Tibial artery (tissue), 4 donors: ENCODE results near the gene TIMP1.

Experiments
- DNase-seq, 2 donors: peaks; one replicate each; pipeline ENCODE4 v3.0.0-alpha.2; 2019
- H3K27ac ChIP-seq, 2 donors: fragments of 200-600 bp; sonication (generic) in 1 of 2; 1 replicate in 1 of 2; 2 replicates in 1 of 2; pipeline ENCODE4 v1.5.1; 2018 to 2019; ENCODE audit warnings: mild to moderate bottlenecking in 1 of 2
- H3K27me3 ChIP-seq, 2 donors: fragments of 200-600 bp; sonication (generic) in 1 of 2; one replicate each; pipeline versions ENCODE4 v1.5.1 to v1.6.0; 2016 to 2019
- H3K36me3 ChIP-seq, 3 donors: fragments of 200-600 bp; sonication (generic) in 2 of 3; one replicate each; pipeline ENCODE4 v1.5.1; 2016 to 2019; ENCODE audit warnings: mild to moderate bottlenecking in 2 of 3
- H3K4me1 ChIP-seq, 4 donors: fragments of 200-600 bp; sonication (generic) in 2 of 4; 1 replicate in 3 of 4; 2 replicates in 1 of 4; pipeline ENCODE4 v1.5.1; 2016 to 2019
- H3K4me3 ChIP-seq, 2 donors: fragments of 200-600 bp; sonication (generic) in 1 of 2; 1 replicate in 1 of 2; 2 replicates in 1 of 2; pipeline ENCODE4 v1.5.1; 2018 to 2019; ENCODE audit warnings: mild to moderate bottlenecking in 2 of 2
- H3K9me3 ChIP-seq, 3 donors: fragments of 200-600 bp; sonication (generic) in 1 of 3; one replicate each; pipeline ENCODE4 v1.5.1; 2016 to 2019
- intact Hi-C: fragments of 100-400 bp; cut with DNase I; formaldehyde crosslinking; loops from one replicate; pipeline ENCODE4 v1.15.0; 2023; ENCODE audit warnings: low total_unique reads
- TF ChIP-seq, protein P1 (sequence below), 2 experiments: fragments of 200-600 bp in 1 of 2; fragments of 450-650 bp in 1 of 2; IDR thresholded peaks; one replicate each; pipeline ENCODE4 v1.5.1; 2017 to 2019; ENCODE audit warnings: antibody characterized with exemption in 2 of 2, mild to moderate bottlenecking in 1 of 2, moderate library complexity in 1 of 2

The TIMP1 gene

DNA sequence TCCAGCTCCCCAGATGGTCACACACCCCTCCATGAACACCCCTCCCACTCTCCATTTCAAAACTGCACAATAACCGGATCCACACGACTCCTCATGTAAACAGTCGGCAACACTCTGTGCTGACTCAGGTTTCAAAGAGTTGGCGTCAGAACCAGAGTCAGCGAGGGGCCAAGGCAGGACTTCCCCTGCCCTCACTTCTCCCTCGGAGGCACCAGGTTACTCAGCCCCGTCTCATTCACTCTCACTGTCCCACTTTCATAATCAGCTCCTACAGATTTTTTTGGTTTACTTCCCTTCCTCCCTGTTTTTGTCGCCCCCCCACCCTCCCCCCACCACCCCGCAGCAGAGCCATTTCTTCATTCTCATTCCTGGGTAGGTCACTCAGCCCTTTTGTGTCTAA is 2.7 kb upstream of the TIMP1 start:
- no peaks in the 10 kb centered on the region for H3K9me3 ChIP-seq
- no peak overlapping the region for H3K27ac ChIP-seq
- TF ChIP-seq, protein P1, sequence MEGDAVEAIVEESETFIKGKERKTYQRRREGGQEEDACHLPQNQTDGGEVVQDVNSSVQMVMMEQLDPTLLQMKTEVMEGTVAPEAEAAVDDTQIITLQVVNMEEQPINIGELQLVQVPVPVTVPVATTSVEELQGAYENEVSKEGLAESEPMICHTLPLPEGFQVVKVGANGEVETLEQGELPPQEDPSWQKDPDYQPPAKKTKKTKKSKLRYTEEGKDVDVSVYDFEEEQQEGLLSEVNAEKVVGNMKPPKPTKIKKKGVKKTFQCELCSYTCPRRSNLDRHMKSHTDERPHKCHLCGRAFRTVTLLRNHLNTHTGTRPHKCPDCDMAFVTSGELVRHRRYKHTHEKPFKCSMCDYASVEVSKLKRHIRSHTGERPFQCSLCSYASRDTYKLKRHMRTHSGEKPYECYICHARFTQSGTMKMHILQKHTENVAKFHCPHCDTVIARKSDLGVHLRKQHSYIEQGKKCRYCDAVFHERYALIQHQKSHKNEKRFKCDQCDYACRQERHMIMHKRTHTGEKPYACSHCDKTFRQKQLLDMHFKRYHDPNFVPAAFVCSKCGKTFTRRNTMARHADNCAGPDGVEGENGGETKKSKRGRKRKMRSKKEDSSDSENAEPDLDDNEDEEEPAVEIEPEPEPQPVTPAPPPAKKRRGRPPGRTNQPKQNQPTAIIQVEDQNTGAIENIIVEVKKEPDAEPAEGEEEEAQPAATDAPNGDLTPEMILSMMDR (IDR thresholded peaks at IDR 0.05): no peak
- peaks cover 0 to 29% (median 4%) of the 10 kb centered on the region in 4 donors for H3K4me1 ChIP-seq
- DNase-seq: no peak
- intact Hi-C loops: no loop called here
- H3K4me3 ChIP-seq: no peak overlapping the region
- H3K27me3 ChIP-seq: no peaks in the 10 kb centered on the region
- no peaks in the 10 kb centered on the region for H3K36me3 ChIP-seq

DNA sequence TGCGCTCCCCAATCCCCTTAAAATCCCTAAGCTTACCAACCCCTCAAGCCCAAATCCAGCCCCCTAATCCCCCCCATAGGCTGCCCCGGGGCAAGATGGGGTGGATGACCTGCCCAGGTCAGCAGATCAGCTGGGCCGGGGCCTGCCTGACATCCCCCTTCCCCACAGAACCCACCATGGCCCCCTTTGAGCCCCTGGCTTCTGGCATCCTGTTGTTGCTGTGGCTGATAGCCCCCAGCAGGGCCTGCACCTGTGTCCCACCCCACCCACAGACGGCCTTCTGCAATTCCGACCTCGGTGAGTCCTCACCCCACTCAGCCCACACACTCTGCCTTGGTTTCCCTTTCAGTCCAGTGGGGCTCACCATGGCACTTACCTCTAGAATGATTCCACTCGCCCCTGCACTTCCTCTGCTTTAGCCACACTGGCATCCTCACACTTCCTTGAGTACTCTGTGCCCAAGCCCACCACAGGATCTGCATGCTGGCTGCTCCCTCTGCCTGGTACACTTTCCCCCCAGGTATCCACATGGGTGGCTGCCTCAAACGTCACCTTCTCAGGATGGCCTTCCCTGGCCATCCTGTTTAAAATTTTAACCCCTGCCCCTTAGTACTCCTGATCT is 1.1 kb downstream of the TIMP1 start:
- intact Hi-C loops: no loop called here
- H3K27ac ChIP-seq: peak overlapping the region; percentile 84 to 91
- no peaks in the 10 kb centered on the region for H3K27me3 ChIP-seq
- H3K4me3 ChIP-seq: peak overlapping the region; percentile 57 to 72
- H3K36me3 ChIP-seq: peaks cover 0 to 7% (median 0%) of the 10 kb centered on the region in 3 donors
- no peaks in the 10 kb centered on the region for H3K9me3 ChIP-seq
- H3K4me1 ChIP-seq: peaks cover 0 to 18% (median 3%) of the 10 kb centered on the region in 4 donors
- TF ChIP-seq, protein P1 (IDR thresholded peaks at IDR 0.05): no peak
- DNase-seq: no peak

DNA sequence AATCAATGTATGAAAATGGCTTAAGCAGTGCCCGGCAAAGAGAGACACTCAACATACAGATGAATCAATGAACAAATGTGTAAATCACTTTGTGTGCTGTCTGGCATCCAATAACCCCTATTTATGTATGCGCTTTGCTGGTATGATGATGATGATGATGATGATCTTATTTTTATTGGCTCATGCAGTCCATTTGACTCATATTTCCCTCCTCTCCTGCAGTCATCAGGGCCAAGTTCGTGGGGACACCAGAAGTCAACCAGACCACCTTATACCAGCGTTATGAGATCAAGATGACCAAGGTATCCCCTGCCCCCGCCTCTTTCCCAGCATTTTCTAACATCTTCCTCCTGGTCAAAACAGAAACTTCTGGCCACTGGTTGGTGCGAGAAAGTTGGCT is 2.5 kb downstream of the TIMP1 start:
- Histone ChIP-seq H3K9me3 (no peaks in the 10 kb centered on the region), H3K4me1 (peaks cover 0 to 18% (median 3%) of the 10 kb centered on the region in 4 donors), H3K27me3 (no peaks in the 10 kb centered on the region), H3K27ac (peak overlapping the region in 1 of 2 donors; percentile 91), H3K4me3 (no peak overlapping the region), H3K36me3 (peaks cover 0 to 7% (median 0%) of the 10 kb centered on the region in 3 donors)
- intact Hi-C loops: no loop called here
- TF ChIP-seq, protein P1 (IDR thresholded peaks at IDR 0.05): no peak
- DNase-seq: no peak

DNA sequence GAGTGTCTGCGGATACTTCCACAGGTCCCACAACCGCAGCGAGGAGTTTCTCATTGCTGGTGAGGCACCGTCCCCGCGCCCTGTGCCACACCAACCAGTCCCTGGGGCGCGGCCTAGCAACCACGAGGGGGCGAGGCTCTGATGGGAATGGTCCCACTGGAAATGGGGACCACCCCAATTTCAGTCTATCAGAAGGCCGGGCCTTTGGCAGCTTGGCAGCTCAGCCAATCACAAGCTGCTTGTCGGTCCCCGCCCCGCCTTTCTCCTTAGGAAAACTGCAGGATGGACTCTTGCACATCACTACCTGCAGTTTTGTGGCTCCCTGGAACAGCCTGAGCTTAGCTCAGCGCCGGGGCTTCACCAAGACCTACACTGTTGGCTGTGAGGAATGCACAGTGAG is 3.0 kb downstream of the TIMP1 start:
- peaks cover 0 to 7% (median 0%) of the 10 kb centered on the region in 3 donors for H3K36me3 ChIP-seq
- H3K27ac ChIP-seq: no peak overlapping the region
- intact Hi-C loops: no loop called here
- H3K4me1 ChIP-seq: peaks cover 0 to 18% (median 3%) of the 10 kb centered on the region in 4 donors
- TF ChIP-seq, protein P1 (IDR thresholded peaks at IDR 0.05): no peak
- no peaks in the 10 kb centered on the region for H3K27me3 ChIP-seq
- H3K9me3 ChIP-seq: no peaks in the 10 kb centered on the region
- no peak overlapping the region for H3K4me3 ChIP-seq
- DNase-seq: no peak

DNA sequence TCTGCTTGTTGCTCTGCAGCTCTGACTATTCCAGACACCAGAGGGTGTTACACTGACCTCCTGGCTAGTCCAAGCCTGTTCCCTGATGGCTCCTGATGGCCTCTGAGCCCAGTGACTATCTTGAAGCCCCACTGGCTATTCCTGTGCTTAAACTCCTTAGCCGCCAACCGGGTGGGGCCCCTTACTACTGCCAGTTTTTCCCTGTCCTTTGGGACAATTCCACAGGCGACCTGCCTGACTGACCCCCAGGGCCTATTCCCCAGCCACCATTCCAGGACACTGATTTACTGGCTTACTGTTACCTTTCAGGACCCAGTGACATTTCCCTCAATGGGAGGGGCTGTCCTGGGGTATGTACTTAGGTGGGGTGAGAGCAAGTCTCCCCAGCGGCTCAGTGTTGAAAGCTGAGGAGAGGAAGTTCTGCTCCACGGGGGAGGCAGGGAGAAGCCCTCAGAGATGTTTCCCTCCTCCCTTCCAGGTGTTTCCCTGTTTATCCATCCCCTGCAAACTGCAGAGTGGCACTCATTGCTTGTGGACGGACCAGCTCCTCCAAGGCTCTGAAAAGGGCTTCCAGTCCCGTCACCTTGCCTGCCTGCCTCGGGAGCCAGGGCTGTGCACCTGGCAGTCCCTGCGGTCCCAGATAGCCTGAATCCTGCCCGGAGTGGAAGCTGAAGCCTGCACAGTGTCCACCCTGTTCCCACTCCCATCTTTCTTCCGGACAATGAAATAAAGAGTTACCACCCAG is 4.0 kb downstream of the TIMP1 start:
- Histone ChIP-seq H3K9me3 (no peaks in the 10 kb centered on the region), H3K4me3 (no peak overlapping the region), H3K27me3 (no peaks in the 10 kb centered on the region), H3K36me3 (peaks cover 0 to 7% (median 0%) of the 10 kb centered on the region in 3 donors), H3K4me1 (peaks cover 0 to 18% (median 3%) of the 10 kb centered on the region in 4 donors), H3K27ac (no peak overlapping the region)
- intact Hi-C loops: no loop called here
- TF ChIP-seq, protein P1 (IDR thresholded peaks at IDR 0.05): no peak
- no peak for DNase-seq
